NCI-H1105 (cell line): ENCODE measurements around the gene GGT6.

Experiments used
- DNase-seq: peaks from one replicate; lab custom pipeline; 2025; lab: John Stamatoyannopoulos, UW

The GGT6 gene

GRCh38 chr17:4551141-4551540 is 9.2 kb downstream of the GGT6 start:
- no peak for DNase-seq

- no peak for DNase-seq
Measured at GRCh38 chr17:4550534-4551039, 9.8 kb downstream of the GGT6 start.

DNA sequence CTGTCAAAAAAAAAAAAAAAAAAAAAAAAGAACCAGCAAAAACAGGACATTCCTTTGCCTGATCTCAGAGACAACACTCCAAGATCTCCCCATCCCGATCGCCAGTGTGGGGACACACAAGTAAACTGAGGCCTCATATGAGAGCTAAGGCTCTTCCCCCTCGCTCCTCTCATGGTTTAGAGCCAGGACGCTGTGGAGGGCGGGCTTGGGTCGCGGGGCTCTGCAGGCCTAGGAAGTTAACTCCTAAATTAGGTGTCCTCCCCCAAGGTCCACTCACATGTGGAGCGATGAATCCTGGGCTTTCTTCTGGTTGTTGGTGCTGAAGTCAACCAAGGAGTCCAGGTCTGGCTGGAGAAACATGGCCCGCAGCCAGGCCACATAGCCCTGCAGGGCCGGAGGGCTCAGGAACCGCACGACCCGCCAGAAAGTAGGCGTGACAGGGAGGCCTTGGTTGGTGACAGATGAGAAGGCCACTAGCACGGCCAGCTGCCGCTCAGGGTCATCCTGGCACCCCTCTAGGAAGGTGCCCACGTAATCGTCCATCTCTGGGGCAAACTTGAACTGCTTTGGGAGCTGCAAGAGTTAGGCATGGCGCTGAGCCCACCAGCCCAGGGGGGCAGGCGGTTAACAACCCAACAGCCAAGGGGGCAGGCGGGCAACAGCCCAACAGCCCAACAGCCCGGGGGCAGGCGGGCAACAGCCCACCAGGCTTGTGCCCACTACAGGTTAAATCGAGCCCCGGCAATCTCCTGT is 10.4 kb downstream of the GGT6 start:
- no peak for DNase-seq

DNA sequence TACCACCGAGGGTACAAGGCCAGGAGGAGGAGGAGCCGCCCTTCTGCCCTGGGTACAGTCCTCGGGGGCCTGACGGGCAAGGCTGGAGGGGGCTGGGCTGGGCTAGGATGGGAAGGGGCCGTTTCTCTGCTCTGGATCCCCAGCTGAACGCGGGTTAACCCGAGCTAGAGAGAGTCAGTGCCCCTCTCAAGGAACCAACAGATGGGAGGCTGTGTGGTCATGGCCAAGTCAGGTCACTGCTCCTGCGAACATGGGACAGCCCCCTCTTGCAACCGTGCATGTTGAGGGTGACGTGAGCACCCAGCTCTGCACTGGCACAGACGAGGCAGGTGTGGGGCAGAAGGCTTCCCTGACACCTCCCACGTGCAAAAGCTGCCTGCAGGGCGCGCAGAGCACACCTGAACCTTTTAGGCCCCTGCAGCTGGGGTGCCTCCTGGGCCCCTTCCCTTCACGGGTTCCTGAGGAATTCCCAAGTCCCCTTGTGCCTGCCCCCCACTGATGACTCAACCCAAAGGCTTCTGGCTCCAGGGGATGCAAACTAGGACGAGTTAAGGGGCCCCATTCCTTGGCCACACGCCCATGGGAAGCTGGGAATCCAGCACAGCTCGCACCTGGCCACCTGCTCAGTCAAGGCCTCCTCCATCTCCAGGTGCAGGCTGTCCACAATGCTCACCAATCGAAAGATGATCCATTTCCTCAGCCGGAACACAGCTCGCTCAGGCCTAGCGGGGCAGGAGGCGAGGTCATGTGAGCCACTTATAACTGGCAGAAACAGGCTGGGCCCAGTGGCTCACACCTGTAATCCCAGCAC is 11.5 kb downstream of the GGT6 start:
- no peak for DNase-seq

DNA sequence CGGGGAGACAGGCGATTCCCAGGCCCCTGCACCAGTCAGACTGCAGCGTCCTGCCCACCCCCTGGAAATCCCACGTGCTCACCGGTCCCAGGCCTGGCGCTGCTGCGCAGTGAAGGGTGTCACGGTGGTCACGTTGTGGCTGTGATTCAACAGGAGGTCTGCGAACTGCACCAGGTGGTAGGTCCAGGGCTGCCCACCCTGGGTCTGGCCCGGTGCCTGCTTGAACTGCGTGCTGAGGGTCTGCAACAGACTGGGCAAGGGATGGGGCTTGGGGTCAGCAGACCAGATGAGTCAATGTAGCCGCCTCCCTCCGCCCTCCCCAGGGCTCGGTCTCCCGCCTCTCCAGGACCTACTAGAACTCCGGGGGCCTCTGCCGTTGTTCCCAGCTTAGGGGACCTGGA is 12.3 kb downstream of the GGT6 start:
- no peak for DNase-seq

DNA sequence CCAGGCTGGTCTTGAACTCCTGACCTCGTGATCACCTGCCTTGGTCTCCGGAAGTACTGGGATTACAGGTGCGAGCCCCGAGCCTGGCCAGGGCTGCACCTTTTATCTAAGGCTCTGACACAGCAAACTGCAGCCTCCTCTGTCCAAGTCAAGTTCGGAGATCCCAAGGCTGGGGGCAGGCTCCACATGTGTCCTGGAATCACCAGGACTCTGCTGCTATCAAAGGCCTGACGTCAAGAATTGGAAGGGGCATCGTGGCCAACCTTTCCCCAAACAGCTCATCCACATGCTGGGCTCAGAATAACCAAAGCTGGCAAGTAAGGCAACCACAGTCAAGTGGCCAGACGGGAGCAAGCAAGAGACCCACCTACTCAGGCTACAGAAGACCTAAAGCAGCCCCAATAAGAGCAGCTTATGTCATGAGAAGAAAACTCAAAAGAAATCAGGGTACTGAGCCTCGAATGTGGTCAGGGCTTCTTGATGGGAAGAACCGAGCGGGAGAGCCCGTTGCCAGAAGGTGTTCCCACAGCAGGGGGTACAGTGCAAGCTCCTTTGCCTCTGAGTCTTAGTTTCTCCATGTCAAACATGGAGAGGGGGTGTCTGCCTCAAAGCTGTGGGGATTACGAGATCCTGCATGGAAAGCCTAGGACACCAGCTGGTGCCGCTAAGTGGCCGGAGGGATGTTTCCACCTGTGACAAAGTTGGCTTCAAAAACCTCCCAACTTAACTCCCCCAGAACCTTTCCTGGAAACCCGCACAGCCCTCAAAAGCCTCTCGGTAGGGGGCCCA is 13.1 kb downstream of the GGT6 start:
- DNase-seq = no peak

DNA sequence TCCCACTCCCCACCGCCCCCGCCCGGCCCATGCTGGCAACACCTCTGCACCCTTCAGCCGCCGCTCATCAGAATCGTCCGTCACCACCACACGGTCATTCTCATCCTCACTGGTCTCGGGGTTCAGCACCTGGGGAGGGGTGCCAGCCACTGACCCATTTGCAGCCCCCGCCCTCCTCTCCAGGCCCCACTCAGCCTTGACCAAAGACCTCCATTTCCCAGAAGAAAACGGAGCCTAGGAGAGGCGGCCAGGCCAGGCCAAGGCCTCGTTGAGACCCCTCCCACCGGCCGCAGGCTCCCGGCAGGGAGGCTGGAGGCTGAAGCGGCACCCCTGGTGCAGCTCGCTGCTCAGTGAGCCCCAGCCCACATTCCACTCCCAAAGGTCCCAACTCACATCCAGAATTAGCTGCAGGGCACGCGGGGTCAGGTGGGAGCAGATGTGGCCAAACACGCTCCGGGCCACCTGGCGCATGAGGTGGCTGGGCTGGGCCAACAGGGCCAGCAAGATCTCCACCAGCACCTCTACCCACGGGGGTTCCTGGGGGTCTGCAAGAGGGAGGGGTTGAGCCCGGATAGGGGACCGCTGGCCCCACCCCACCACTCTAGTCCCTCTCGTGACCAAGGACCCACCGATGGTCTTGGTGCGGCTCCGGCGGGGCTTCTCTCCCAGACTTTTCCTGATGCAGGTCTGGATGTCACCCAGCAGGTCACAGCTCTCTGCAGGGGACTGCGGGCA is 15.0 kb downstream of the GGT6 start:
- DNase-seq = no peak

GRCh38 chr17:4544951-4545216 is 15.5 kb downstream of the GGT6 start:
- no peak for DNase-seq

DNA sequence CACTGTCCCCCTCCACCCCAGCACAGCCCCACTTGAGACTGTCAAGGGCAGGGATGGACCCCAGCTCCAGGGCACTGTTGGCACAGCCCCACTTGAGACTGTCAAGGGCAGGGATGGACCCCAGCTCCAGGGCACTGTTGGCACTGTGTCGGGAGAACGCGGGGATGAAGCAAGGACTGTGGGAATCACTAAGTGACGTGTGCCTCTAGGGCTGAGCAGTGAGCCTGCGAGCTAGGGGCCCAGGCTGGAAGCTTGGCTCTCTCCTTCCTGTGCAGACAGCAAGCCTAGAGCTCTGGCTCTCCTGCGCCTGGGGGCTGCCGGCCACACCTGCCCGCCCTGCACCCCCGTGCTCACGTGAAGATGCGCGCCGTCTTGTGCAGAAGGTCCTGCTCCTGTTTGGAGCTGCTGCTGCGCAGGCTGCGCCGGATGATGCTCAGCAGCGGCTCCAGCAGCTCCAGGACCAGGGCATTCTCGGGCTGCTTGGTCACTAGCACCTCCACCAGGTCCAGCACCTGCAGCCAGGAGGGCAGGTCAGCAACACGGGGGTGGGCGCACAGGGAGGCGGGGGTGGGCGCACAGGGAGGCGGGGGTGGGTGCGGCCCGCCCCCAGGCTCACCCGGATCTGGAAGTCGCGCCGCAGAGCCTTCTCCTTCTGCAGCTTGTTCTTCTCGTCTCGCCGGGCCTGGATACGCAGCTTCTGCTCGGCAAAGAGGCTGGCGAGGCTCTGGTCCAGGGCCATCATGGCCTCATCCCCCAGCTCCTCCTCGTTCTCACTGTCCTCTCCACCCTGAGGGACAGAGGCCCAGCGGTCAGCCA is 16.0 kb downstream of the GGT6 start:
- no peak for DNase-seq

- DNase-seq = no peak
Measured at GRCh38 chr17:4543557-4544026, 16.8 kb downstream of the GGT6 start.

- DNase-seq = no peak
Measured at GRCh38 chr17:4542726-4543191, 17.6 kb downstream of the GGT6 start.

GRCh38 chr17:4542003-4542725 is 18.2 kb downstream of the GGT6 start:
- no peak for DNase-seq

- DNase-seq = no peak
Measured at GRCh38 chr17:4541328-4542002, 18.9 kb downstream of the GGT6 start.

- no peak for DNase-seq
Measured at GRCh38 chr17:4540687-4541327, 19.6 kb downstream of the GGT6 start.

DNA sequence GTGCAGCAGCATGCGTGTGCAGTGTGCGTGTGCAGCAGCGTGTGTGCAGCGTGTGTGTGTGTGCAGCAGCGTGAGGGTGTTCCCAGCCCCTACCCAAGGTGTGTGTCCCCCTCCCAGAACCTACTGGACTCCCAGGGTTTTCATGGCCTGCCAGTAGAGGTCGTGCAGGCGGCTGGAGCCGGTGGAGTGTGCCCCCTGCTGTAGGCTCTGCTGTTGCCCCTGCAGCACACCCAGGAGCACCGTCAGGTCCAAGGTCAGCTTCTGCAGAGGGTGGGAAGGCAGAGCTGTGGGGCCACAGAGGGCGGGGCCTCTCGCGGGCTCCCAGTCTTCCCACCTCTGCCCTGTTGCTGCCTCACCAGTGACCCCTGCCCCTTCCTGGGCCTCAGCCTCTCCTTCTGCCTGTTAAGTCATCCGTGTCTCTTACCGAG is 20.1 kb downstream of the GGT6 start:
- DNase-seq = no peak

DNA sequence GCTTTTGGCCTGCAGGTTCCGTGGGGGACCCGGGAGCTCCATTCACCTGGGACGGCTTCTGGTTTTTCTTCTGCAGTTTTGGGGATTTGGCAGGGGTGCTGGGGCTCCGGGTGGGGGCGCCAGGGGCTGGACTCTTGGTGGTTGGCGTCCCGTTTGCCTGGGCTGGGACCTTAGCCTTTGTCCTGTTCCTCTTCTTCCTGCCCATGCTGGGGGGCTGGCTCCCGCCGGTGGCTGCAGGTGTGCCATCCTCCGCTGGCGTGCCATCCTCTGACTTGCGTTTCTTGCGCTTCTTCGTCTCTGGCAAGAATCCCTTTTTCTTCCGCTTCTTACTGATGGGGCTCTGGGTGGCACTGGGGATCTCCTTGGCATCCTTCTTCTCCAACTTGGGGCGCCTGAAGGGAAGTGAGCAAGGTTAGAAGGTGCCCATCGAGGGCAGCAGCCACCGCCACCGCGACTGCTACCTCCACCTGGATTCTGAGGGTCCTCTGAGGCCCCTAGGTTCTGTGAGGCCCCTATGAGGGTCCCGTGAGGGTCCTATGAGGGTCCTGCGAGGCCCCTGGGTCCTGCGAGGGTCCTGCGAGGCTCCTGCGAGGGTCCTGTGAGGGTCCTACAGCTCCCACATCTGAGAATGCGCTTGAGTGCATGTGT is 20.7 kb downstream of the GGT6 start:
- no peak for DNase-seq

GRCh38 chr17:4539025-4539424 is 21.4 kb downstream of the GGT6 start:
- DNase-seq = no peak

- no peak for DNase-seq
Measured at GRCh38 chr17:4538236-4539002, 22.0 kb downstream of the GGT6 start.
